Keratinocyte (primary cell): ENCODE results near the gene SRD5A3. TPM values are rescaled to one million over a fixed set of nuclear protein-coding genes. Genes with fewer than 3 reads are reported as not detected.

Experiments used
- DNase-seq: peaks from one replicate; pipeline ENCODE4 v3.0.0-alpha.2; 2011; ENCODE audit warnings: low read depth, missing footprints, low spot score
- FAIRE-seq: peaks from 2 replicates; lab custom pipeline; 2011; peaks lifted over from hg19 to GRCh38; lab: Jason Lieb, UNC
- H2AFZ ChIP-seq: 2 replicates; pipeline ENCODE4 v1.6.0; 2012; ENCODE audit warnings: low read length, control low read depth, inconsistent platforms; ENCODE audit not compliant: control insufficient read depth
- H3K27ac ChIP-seq: 2 replicates; pipeline ENCODE4 v1.5.1; 2011; ENCODE audit warnings: low read length; ENCODE audit not compliant: control insufficient read depth, insufficient read depth
- H3K27me3 ChIP-seq: 3 replicates; pipeline ENCODE4 v1.6.0; 2011; ENCODE audit warnings: low read length; ENCODE audit not compliant: control insufficient read depth, insufficient read depth; ENCODE audit errors: extremely low read depth
- H3K36me3 ChIP-seq, 2 experiments: 2 replicates in 1 of 2; 3 replicates in 1 of 2; pipeline ENCODE4 v1.5.1; 2011; ENCODE audit warnings: low read length in 2 of 2, mild to moderate bottlenecking in 1 of 2; ENCODE audit not compliant: control insufficient read depth in 2 of 2, insufficient read depth in 2 of 2; ENCODE audit errors: extremely low read depth in 1 of 2
- H3K4me1 ChIP-seq: 3 replicates; pipeline ENCODE4 v1.5.1; 2011; ENCODE audit warnings: low read length; ENCODE audit not compliant: control insufficient read depth, insufficient read depth; ENCODE audit errors: extremely low read depth
- H3K4me2 ChIP-seq: 3 replicates; pipeline ENCODE4 v1.6.0; 2011; ENCODE audit warnings: low read depth, low read length; ENCODE audit not compliant: control insufficient read depth, insufficient read depth; ENCODE audit errors: extremely low read depth
- H3K4me3 ChIP-seq, 3 experiments: fragments of 200-600 bp in 1 of 3; sonication (generic) in 1 of 3; 2 replicates in 2 of 3; 3 replicates in 1 of 3; pipeline ENCODE4 v1.5.1; 2011 to 2016; ENCODE audit warnings: low read length in 3 of 3, mild to moderate bottlenecking in 3 of 3, control low read depth in 2 of 3, inconsistent platforms in 1 of 3, low read depth in 1 of 3, mixed read lengths in 1 of 3, mixed run types in 1 of 3, moderate library complexity in 1 of 3; ENCODE audit not compliant: control insufficient read depth in 2 of 3, insufficient read depth in 2 of 3; ENCODE audit errors: extremely low read depth in 1 of 3
- H3K79me2 ChIP-seq: 2 replicates; pipeline ENCODE4 v1.6.0; 2012; ENCODE audit warnings: low read length; ENCODE audit not compliant: control insufficient read depth, insufficient read depth
- H3K9ac ChIP-seq: 3 replicates; pipeline ENCODE4 v1.6.0; 2011; ENCODE audit warnings: low read length; ENCODE audit not compliant: control insufficient read depth, insufficient read depth; ENCODE audit errors: extremely low read depth
- H3K9me1 ChIP-seq: 3 replicates; pipeline ENCODE4 v1.6.0; 2011; ENCODE audit warnings: low read length; ENCODE audit not compliant: control insufficient read depth, insufficient read depth; ENCODE audit errors: extremely low read depth
- H3K9me3 ChIP-seq: 2 replicates; pipeline ENCODE4 v1.5.1; 2012; ENCODE audit warnings: low read depth, low read length; ENCODE audit not compliant: control insufficient read depth
- H4K20me1 ChIP-seq: 3 replicates; pipeline ENCODE4 v1.6.0; 2011; ENCODE audit warnings: low read length; ENCODE audit not compliant: control insufficient read depth, insufficient read depth; ENCODE audit errors: extremely low read depth
- EZH2 ChIP-seq: IDR thresholded peaks from one replicate; pipeline ENCODE4 v1.6.1; 2012; ENCODE audit warnings: inconsistent platforms, mild to moderate bottlenecking, low read length, moderate library complexity
- dilution Hi-C: fragments of 300-500 bp; cut with MboI; formaldehyde crosslinking; loops from one replicate; pipeline ENCODE4 v1.7.0; 2020; ENCODE audit warnings: low sequenced_read_pairs; ENCODE audit not compliant: extremely low pct_ligation_motif_present
- polyA plus RNA-seq, 5 experiments: library from polyadenylated mRNA; depleted of rRNA in 3 of 5; stranded (reverse) in 3 of 5; stranded (forward) in 1 of 5; unstranded in 1 of 5; fragments of >200 nt; gene quantifications; 1 replicate in 1 of 5; 2 replicates in 3 of 5; 3 replicates in 1 of 5; pipeline versions ENCODE4 v1.2.1 to v1.2.3, GENCODE V29; 2011 to 2012; ENCODE audit warnings: missing spikeins in 2 of 5, low read depth in 1 of 5, low replicate concordance in 1 of 5
- TF ChIP-seq, protein P1 (sequence below), 3 experiments: IDR thresholded peaks in 1 of 3; conservative IDR thresholded peaks in 1 of 3; optimal IDR thresholded peaks in 1 of 3; 2 replicates in 2 of 3; 3 replicates in 1 of 3; pipeline versions ENCODE3 to v1.5.1; 2011; ENCODE audit warnings: low read length in 3 of 3, mild to moderate bottlenecking in 3 of 3, moderate library complexity in 2 of 3, control low read depth in 1 of 3, inconsistent platforms in 1 of 3; ENCODE audit not compliant: insufficient read depth in 2 of 3; ENCODE audit errors: extremely low read depth in 1 of 3

SRD5A3 gene
- polyA plus RNA-seq, 1 donor (not counting 4 experiments of a cell fraction or from before 2014, with no cell fraction given), result 15.6 TPM

GRCh38 chr4:55365345-55365728 lies 19.3 kb downstream of the SRD5A3 start:
- H3K9me1 ChIP-seq, result no peaks in the 10 kb centered on the region
- H4K20me1 ChIP-seq, result no peaks in the 10 kb centered on the region
- no peaks in the 10 kb centered on the region for H3K9me3 ChIP-seq
- no peaks in the 10 kb centered on the region for H3K79me2 ChIP-seq
- H3K4me2 ChIP-seq, result no peak overlapping the region
- no peak for TF ChIP-seq EZH2
- TF ChIP-seq, protein P1, sequence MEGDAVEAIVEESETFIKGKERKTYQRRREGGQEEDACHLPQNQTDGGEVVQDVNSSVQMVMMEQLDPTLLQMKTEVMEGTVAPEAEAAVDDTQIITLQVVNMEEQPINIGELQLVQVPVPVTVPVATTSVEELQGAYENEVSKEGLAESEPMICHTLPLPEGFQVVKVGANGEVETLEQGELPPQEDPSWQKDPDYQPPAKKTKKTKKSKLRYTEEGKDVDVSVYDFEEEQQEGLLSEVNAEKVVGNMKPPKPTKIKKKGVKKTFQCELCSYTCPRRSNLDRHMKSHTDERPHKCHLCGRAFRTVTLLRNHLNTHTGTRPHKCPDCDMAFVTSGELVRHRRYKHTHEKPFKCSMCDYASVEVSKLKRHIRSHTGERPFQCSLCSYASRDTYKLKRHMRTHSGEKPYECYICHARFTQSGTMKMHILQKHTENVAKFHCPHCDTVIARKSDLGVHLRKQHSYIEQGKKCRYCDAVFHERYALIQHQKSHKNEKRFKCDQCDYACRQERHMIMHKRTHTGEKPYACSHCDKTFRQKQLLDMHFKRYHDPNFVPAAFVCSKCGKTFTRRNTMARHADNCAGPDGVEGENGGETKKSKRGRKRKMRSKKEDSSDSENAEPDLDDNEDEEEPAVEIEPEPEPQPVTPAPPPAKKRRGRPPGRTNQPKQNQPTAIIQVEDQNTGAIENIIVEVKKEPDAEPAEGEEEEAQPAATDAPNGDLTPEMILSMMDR (optimal IDR thresholded peaks at IDR 0.05 in 1 of 3, IDR thresholded peaks at IDR 0.05 in 1 of 3, conservative IDR thresholded peaks at IDR 0.05 in 1 of 3; ENCODE audit: extremely low read depth in 1 of 3, insufficient read depth in 2 of 3, low read length in 3 of 3), result no peak
- no peak for FAIRE-seq
- H3K9ac ChIP-seq, result no peak overlapping the region
- H3K27me3 ChIP-seq, result no peaks in the 10 kb centered on the region
- peaks cover 4% of the 10 kb centered on the region for H3K4me1 ChIP-seq
- H3K27ac ChIP-seq, result no peak overlapping the region
- H3K4me3 ChIP-seq, result no peak overlapping the region
- DNase-seq, result no peak
- H2AFZ ChIP-seq, result no peak overlapping the region
- peaks cover 0 to 2% of the 10 kb centered on the region in 2 experiments for H3K36me3 ChIP-seq
- dilution Hi-C loops, result no loop called here

- DNase-seq (no peak), FAIRE-seq (no peak)
- no peaks in the 10 kb centered on the region for H3K9me1 ChIP-seq
- no peaks in the 10 kb centered on the region for H3K4me1 ChIP-seq
- dilution Hi-C loops, result no loop called here
- no peak overlapping the region for H2AFZ ChIP-seq
- H3K36me3 ChIP-seq, result peaks cover 0 to 2% of the 10 kb centered on the region in 2 experiments
- H3K9me3 ChIP-seq, result no peaks in the 10 kb centered on the region
- no peaks in the 10 kb centered on the region for H3K27me3 ChIP-seq
- H4K20me1 ChIP-seq, result no peaks in the 10 kb centered on the region
- H3K9ac ChIP-seq, result no peak overlapping the region
- TF ChIP-seq, protein P1 (optimal IDR thresholded peaks at IDR 0.05 in 1 of 3, IDR thresholded peaks at IDR 0.05 in 1 of 3, conservative IDR thresholded peaks at IDR 0.05 in 1 of 3; ENCODE audit: extremely low read depth in 1 of 3, insufficient read depth in 2 of 3, low read length in 3 of 3), result no peak
- TF ChIP-seq EZH2, result no peak
- H3K4me3 ChIP-seq, result no peak overlapping the region
- H3K79me2 ChIP-seq, result no peaks in the 10 kb centered on the region
- H3K27ac ChIP-seq, result no peak overlapping the region
- H3K4me2 ChIP-seq, result no peak overlapping the region
Observed at GRCh38 chr4:55366621-55367020, 20.6 kb downstream of the SRD5A3 start.
